Activated naive CD4-positive, alpha-beta T cell treated with anti-CD3 and anti-CD28 coated beads, Interleukin-2, amount 50 U/mL, for 16 hours (primary cell): ENCODE results near the gene REM2.

Experiments used
- DNase-seq: peaks from one replicate; pipeline ENCODE4 v3.0.0-alpha.2; 2020

Gene REM2

DNA sequence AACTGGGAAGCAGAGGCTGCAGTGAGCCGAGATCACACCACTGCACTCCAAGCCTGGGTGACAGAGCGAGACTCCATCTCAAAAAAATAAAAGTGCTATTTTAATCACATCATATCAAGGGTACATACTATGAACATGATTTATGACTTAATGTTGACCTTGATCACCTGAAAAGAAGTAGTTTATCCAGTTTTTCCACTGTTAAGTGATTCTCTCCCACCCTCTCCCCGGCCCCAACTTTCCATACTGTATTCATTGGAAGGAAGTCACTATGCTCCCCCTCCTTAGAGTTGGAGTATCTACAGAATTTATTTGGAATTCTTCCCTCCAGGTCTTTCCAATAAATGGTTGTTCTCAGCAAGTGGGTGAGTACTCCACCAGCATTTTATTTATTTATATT lies 49.1 kb downstream of the REM2 start:
- DNase-seq: no peak

DNA sequence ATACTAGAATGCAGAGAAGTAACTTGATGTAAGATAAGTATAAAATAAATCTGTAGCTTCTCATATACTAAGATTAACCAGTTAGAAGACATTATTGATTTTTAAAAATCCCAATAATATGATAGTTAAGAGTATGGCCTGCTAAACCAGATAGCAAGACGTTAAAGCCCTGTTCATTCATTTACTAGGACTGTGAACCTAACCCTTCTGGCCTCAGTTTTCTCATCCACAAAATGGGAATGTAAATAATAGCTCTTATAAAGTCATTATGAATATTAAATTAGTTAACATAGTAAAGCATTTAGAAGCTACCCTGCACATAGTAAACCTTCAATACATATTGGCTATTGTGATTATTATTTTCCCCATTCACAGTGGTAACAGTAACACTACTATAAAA lies 52.1 kb downstream of the REM2 start:
- no peak for DNase-seq
